Activated CD8-positive, alpha-beta T cell treated with anti-CD3 and anti-CD28 coated beads, Interleukin-2, amount 10 ng/mL, durations not matched to agents 7 days and 5 days (primary cell): ENCODE results near the gene CLK2. TPM values are rescaled to one million over a fixed set of nuclear protein-coding genes. Genes with fewer than 3 reads are reported as not detected.
"Not testable (repeated sequence)": the region's sequence is repeated elsewhere in the genome, so short reads cannot be mapped to it uniquely, and the experiment has no call there.

Source experiments
- ATAC-seq: fragments of 150-1000 bp; cut with Tn5 transposase; one replicate; pipeline ENCODE4 v1.10.0; 2021; ENCODE audit warnings: moderate library complexity
- CTCF ChIA-PET: fragments of 350-600 bp; sonication (Branson Sonifier 250); formaldehyde crosslinking; loops from one replicate; lab custom pipeline; 2021; ENCODE audit warnings: antibody characterized with exemption; lab: Charles Lee
- POLR2A ChIA-PET: fragments of 350-600 bp; sonication (Branson Sonifier 250); formaldehyde crosslinking; loops from one replicate; lab custom pipeline; 2021; ENCODE audit warnings: antibody characterized with exemption; lab: Charles Lee
- DNase-seq: peaks from one replicate; pipeline ENCODE4 v3.0.0-alpha.2; 2020
- H3K27ac Mint-ChIP-seq: one replicate; pipeline ENCODE4 v1.8.0; 2021; ENCODE audit warnings: mild to moderate bottlenecking, mixed read lengths
- H3K27me3 Mint-ChIP-seq: one replicate; pipeline ENCODE4 v1.8.0; 2021; ENCODE audit warnings: low read depth, mixed read lengths
- H3K36me3 Mint-ChIP-seq: one replicate; pipeline ENCODE4 v1.8.0; 2021; ENCODE audit warnings: low read depth, mixed read lengths
- H3K4me1 Mint-ChIP-seq: one replicate; pipeline ENCODE4 v1.8.0; 2021; ENCODE audit warnings: low read depth, mixed read lengths
- H3K4me3 Mint-ChIP-seq: one replicate; pipeline ENCODE4 v1.8.0; 2021; ENCODE audit warnings: mild to moderate bottlenecking, mixed read lengths
- H3K9me3 Mint-ChIP-seq: one replicate; pipeline ENCODE4 v1.8.0; 2022; ENCODE audit warnings: mixed read lengths; ENCODE audit not compliant: insufficient read depth
- total RNA-seq, 2 experiments: library from RNA; stranded (reverse); gene quantifications; one replicate each; pipeline ENCODE4 v1.2.3, GENCODE V29; 2021

CLK2 gene
- total RNA-seq, 2 experiments from 2014 or later, result 101 to 104 TPM

DNA sequence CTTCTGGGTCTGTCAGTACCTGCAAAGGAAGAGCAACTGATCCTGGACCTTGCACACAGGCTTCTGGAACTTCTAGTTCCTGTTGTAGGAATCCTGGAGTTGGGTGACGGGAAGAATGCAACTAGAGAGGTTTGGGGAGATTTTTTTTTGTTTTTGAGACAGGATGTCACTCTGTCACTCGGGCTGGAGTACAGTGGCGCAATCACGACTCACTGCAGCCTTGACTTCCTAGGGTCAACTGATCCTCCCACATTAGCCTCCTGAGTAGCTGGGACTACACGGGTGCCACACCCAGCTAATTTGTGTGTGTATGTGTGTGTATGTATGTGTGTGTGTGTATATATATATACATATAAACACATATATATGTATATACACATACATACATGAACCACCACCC lies 36.9 kb downstream of the CLK2 start:
- no peak overlapping the region for H3K27ac Mint-ChIP-seq
- H3K9me3 Mint-ChIP-seq, result no peaks in the 10 kb centered on the region
- DNase-seq, result no peak
- POLR2A ChIA-PET, result no interaction called here
- H3K4me1 Mint-ChIP-seq, result peaks cover 26% of the 10 kb centered on the region
- no peaks in the 10 kb centered on the region for H3K27me3 Mint-ChIP-seq
- peaks cover 28% of the 10 kb centered on the region for H3K36me3 Mint-ChIP-seq
- no peak overlapping the region for H3K4me3 Mint-ChIP-seq
- CTCF ChIA-PET, result no interaction called here
- no peak for ATAC-seq

DNA sequence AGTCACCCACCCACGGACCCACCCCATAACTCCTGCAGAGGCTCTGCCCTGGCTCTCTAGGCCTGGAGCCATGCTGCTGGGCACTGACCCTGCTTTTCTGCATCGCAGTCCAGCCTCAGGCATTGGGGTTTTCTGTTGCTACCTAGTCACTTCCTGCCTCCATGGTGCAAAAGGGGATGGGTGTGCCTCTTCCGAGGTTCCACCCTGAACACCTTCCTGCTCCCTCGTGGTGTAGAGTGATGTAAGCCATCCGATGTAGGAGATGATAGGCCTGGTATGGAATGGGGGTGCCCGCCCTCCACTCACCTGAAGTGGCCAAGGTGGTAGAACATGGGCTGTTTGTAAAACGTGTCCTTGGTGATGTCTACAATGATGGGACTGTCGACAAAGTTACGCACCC lies 37.9 kb downstream of the CLK2 start:
- CTCF ChIA-PET, ATAC-seq: not testable (repeated sequence)
- peak overlapping the region; percentile 65 for H3K27ac Mint-ChIP-seq

DNA sequence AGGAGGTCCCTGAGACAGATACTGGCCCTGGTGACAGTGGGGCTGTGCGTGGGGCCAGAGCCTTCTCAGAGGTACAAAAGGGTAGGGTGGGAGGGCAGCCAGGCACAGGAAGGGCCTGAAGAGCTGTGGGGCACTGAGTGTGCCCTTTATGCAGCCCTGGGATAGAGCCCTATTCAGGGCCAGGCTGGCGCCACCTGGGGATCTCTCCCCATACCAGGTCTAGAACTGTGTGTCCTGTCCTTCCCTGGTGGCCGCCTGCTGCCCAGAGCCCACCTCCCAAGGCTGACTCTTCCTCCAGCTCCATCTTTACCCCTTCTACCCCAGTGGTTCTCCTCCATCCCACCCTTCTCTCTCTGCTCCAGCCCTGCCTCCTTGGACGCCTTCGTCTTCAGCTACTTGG lies 39.8 kb downstream of the CLK2 start:
- H3K36me3 Mint-ChIP-seq, result peaks cover 17% of the 10 kb centered on the region
- H3K9me3 Mint-ChIP-seq, H3K27ac Mint-ChIP-seq, H3K27me3 Mint-ChIP-seq, DNase-seq, H3K4me3 Mint-ChIP-seq, POLR2A ChIA-PET, ATAC-seq, CTCF ChIA-PET: not testable (repeated sequence)
- peaks cover 13% of the 10 kb centered on the region for H3K4me1 Mint-ChIP-seq

More for the DNA sequence above, 37.9 kb downstream of the CLK2 start:
- H3K4me1 Mint-ChIP-seq, result peaks cover 15% of the 10 kb centered on the region
- H3K27me3 Mint-ChIP-seq, POLR2A ChIA-PET, DNase-seq, H3K9me3 Mint-ChIP-seq, H3K4me3 Mint-ChIP-seq: not testable (repeated sequence)
- peaks cover 24% of the 10 kb centered on the region for H3K36me3 Mint-ChIP-seq

DNA sequence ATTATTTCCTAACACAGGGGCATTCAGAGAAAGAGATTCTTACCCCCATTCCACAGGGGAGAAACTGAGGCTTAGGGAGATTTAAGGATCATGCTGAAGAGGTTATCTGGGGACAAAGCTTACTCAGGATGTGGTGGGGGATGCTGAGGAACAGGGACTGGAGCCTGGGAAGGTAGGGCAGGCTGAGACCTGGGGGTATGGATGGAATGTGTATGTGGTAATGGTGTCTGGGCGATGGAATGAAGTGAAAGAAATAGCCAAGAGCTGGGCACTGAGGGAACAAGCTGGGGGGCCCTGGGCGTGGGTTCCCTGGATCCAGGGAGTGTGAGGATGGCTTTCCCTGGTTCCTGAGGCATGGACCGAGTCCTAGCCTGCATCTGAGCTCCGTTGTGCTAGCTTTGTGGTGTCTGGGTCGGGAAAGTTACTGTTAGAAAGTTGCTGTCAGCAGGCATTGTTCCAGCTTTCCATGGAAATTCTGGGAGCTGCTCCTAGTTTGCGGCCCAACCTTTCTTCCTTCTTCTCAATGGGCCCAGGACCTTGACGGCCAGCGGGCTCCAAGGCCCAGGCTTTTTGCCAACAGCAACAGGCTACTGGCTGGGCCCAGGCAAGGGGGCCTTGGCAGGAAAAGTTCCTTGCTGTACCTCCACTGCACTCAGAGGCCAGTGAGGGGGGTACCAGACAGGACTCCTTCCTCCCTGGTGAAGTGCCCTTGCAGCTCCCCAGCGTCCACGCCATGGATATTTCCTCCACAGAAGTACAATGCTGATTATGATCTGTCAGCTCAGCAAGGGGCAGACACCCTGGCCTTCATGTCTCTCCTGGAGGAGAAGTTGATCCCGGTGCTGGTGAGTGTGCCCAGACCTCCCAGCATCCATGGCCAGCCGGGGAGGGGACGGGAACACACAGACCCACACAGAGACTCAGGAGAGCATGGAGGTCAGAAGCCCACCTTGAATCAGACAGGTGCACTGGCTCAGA lies 41.0 kb downstream of the CLK2 start:
- ChIA-PET POLR2A (interaction anchor here (1.2 kb wide), 1 partner anchor 12 kb away, joined by 4 read pairs; no protein-coding TSS in a partner anchor), CTCF (interaction anchor here (1.9 kb wide), 1 partner anchor 18 kb away, joined by 5 read pairs; no protein-coding TSS in a partner anchor)
- peaks cover 16% of the 10 kb centered on the region for H3K36me3 Mint-ChIP-seq
- H3K27ac Mint-ChIP-seq, H3K4me3 Mint-ChIP-seq, H3K9me3 Mint-ChIP-seq, DNase-seq, ATAC-seq, H3K27me3 Mint-ChIP-seq: not testable (repeated sequence)
- peaks cover 21% of the 10 kb centered on the region for H3K4me1 Mint-ChIP-seq

DNA sequence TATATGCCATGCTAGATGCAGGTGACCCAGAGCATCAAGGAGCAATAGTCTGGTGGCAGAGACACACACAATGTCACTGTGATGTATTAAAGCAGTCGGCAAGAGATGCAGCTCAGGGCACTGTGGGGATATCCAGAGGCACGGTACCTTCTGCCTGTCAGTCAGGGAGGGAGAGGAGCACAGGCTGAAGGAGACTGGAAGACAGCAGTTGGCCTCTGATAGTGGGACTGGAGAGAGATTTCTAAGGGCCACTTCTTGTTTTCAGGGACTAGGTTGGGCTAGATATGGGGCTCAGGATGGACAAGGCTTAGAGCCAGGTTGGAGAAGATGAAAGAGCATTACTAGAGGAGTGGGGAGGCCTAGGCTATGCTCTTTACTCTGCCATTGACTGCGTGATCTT lies 42.0 kb downstream of the CLK2 start:
- peaks cover 11% of the 10 kb centered on the region for H3K36me3 Mint-ChIP-seq
- H3K27ac Mint-ChIP-seq, H3K4me3 Mint-ChIP-seq, DNase-seq, H3K27me3 Mint-ChIP-seq, ATAC-seq, H3K9me3 Mint-ChIP-seq, POLR2A ChIA-PET: not testable (repeated sequence)
- H3K4me1 Mint-ChIP-seq, result peaks cover 23% of the 10 kb centered on the region
- CTCF ChIA-PET, result interaction anchor here (1.9 kb wide), 1 partner anchor 19 kb away, joined by 5 read pairs; no protein-coding TSS in a partner anchor

DNA sequence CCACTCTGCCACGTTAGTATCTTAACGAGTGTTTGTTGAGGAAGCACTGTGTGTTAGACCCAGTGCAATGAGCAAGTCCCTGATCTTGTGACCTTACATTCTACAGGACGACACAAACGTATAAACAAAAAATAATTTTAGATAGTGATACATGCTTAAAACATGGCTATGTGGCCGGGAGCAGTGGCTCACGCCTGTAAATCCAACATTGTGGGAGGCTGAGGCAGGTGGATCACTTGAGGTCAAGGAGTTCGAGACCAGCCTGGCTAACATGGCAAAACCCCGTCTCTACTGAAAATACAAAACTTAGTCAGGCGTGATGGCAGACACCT lies 45.2 kb downstream of the CLK2 start:
- ATAC-seq (no peak), DNase-seq (no peak)
- H3K9me3 Mint-ChIP-seq, result no peaks in the 10 kb centered on the region
- peak overlapping the region; percentile 94 for H3K27ac Mint-ChIP-seq
- peaks cover 12% of the 10 kb centered on the region for H3K36me3 Mint-ChIP-seq
- ChIA-PET POLR2A (interaction anchor here (1.1 to 3.0 kb wide), 9 partner anchors 9 to 80 kb away, joined by 3 to 39 read pairs (median 7); partner anchors contain the start of genes FDPS, KRTCAP2, MTX1 and THBS3), CTCF (interaction anchor here (1.2 to 6.6 kb wide), 6 partner anchors 15 to 55 kb away, joined by 3 to 134 read pairs (median 20); partner anchors contain the start of genes KRTCAP2, MTX1 and THBS3)
- no peaks in the 10 kb centered on the region for H3K27me3 Mint-ChIP-seq
- peaks cover 33% of the 10 kb centered on the region for H3K4me1 Mint-ChIP-seq
- peak overlapping the region; percentile 91 for H3K4me3 Mint-ChIP-seq

DNA sequence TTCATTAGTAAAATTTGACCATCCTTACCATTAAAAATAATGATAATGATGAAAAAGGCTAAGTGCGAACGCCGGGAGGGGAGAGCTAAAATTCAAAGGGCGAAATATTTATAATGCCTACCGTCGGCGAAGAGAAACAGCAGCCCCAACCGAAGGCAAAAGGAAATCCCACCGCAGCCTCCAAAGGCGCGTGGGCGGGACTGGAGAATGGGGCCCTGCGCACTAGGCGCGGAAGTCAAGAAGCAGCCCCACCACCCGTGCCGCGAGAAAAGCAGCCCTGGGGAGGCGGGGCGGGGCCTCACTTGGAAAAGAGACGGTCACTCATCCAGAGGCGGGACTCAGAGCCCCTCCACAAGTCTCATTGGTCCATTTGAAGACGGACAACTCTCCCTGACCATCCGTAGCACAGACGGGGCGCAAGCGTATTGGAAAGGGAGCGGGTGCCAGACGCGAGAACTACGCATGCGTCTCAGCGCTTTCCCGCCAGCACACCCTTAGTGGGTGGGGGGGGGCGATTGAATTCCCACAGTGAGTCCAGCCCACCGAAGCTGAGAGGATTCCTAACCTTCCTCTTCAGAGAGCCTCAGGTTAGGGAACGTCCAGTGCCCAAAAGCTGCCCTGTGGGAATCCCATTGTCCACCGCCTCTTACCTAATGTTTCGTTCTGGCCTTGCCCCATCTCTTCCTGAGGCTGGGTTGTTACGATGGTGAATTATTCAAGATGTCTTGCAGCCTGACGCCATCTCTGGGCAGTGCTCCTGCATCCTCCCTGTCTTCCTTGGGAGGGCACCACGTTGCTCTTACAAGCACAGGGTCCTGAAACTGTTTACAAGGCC lies 45.8 kb downstream of the CLK2 start:
- Mint-ChIP-seq H3K4me1 (peaks cover 33% of the 10 kb centered on the region), H3K27ac (peak overlapping the region; percentile 94), H3K4me3 (peak overlapping the region; percentile 91), H3K27me3 (no peaks in the 10 kb centered on the region), H3K9me3 (no peaks in the 10 kb centered on the region), H3K36me3 (peaks cover 12% of the 10 kb centered on the region)
- CTCF ChIA-PET, result interaction anchor here (0.7 to 6.6 kb wide), 17 partner anchors 9 to 518 kb away, joined by 3 to 134 read pairs (median 3); partner anchors contain the start of genes KRTCAP2, MTX1 and THBS3
- ATAC-seq (peak; percentile 96), DNase-seq (peak; percentile 99)
- POLR2A ChIA-PET, result interaction anchor here (0.6 to 3.0 kb wide), 13 partner anchors 8 to 566 kb away, joined by 3 to 39 read pairs (median 5); partner anchors contain the start of genes FDPS, KRTCAP2, MTX1 and THBS3

DNA sequence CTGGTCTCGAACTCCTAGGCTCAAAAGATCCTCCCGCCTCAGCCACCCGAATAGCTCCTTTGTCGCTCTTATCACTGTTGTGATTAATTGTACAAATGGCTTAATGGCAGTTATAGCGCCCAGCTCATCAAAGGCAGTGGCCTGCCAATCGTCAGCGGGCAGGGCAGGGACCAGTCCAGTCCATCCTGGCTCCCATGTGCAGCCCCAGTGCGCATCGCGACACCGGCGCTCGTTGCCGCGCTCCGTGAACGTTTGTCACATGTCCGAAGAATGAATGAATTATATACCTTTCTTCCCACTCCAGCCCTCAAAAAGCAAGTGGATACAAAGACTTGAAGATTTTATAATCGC lies 46.4 kb downstream of the CLK2 start:
- peaks cover 33% of the 10 kb centered on the region for H3K4me1 Mint-ChIP-seq
- H3K27me3 Mint-ChIP-seq, result no peaks in the 10 kb centered on the region
- peak overlapping the region; percentile 94 for H3K27ac Mint-ChIP-seq
- ChIA-PET CTCF (interaction anchor here (0.7 to 6.6 kb wide), 16 partner anchors 9 to 518 kb away, joined by 3 to 134 read pairs (median 4); partner anchors contain the start of genes KRTCAP2, MTX1 and THBS3), POLR2A (interaction anchor here (0.6 to 3.0 kb wide), 11 partner anchors 8 to 567 kb away, joined by 3 to 39 read pairs (median 5); partner anchors contain the start of genes MTX1 and THBS3)
- peak overlapping the region; percentile 91 for H3K4me3 Mint-ChIP-seq
- DNase-seq, result peak; percentile 70
- H3K9me3 Mint-ChIP-seq, result no peaks in the 10 kb centered on the region
- peak; percentile 45 for ATAC-seq
- H3K36me3 Mint-ChIP-seq, result peaks cover 12% of the 10 kb centered on the region

DNA sequence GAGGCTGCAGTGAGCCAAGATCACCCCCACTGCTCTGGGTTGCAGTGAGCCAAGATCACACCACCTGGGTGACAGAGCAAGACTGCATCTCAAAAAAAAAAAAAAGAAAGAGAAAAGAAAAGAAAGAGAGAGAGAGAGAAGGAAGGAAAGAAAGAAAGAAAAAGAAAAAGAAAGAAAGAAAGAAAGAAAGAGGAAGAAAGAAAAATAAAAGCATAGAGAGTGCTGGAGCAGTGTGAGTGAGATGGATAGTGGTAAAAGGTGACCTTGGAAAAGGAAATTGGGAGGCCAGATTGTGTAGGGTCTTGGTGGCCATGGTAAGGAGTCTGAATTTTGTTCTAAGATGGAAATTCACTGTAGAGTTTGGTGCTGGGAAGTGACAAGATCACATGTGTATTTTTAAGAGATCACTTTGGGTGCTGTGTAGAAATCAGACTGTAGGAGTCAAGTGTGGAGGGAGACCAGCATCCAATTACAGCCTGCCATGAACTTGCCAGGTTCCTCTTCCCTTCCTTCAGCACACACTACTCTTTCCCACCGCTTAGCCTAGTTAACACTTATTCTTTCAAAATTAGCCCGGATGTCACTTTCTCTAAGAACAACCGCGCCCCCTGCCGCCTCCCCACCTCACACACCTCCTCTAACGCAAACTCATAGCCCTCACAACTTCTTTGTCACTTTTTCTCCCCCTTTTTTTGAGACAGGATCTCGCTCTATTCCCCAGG lies 47.0 kb downstream of the CLK2 start:
- no peaks in the 10 kb centered on the region for H3K27me3 Mint-ChIP-seq

DNA sequence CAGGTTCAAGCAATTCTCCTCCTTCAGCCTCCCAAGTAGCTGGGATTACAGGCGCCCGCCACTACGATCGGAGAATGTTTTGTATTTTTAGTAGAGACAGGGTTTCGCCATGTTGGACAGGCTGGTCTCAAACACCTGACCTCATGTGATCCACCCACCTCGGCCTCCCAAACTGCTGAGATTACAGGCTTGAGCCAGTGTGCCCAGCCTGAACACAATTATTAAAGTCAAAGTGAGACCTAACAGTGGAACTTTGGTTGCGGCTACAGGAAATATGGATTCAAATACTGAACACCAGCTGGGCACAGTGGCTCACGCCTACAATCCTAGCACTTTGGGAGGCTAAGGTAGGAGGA lies 47.9 kb downstream of the CLK2 start:
- not testable (repeated sequence) for H3K27me3 Mint-ChIP-seq, ATAC-seq, DNase-seq, H3K9me3 Mint-ChIP-seq
- Mint-ChIP-seq H3K4me3 (peak overlapping the region; percentile 91), H3K36me3 (peaks cover 12% of the 10 kb centered on the region), H3K27ac (peak overlapping the region; percentile 94), H3K4me1 (peaks cover 40% of the 10 kb centered on the region)
- POLR2A ChIA-PET, result interaction anchor here (0.7 kb wide), 1 partner anchor 19 kb away, joined by 3 read pairs; no protein-coding TSS in a partner anchor
- CTCF ChIA-PET, result interaction anchor here (0.9 to 6.6 kb wide), 6 partner anchors 18 to 52 kb away, joined by 3 to 134 read pairs (median 15); partner anchors contain the start of genes KRTCAP2, MTX1 and THBS3

More for the DNA sequence above, 47.0 kb downstream of the CLK2 start:
- ATAC-seq (peak; percentile 62), DNase-seq (peak; percentile 90)
- H3K36me3 Mint-ChIP-seq, result peaks cover 12% of the 10 kb centered on the region
- CTCF ChIA-PET, result interaction anchor here (0.7 to 6.6 kb wide), 16 partner anchors 8 to 519 kb away, joined by 3 to 134 read pairs (median 6); partner anchors contain the start of genes KRTCAP2, MTX1 and THBS3
- POLR2A ChIA-PET, result interaction anchor here (0.6 to 3.0 kb wide), 10 partner anchors 14 to 567 kb away, joined by 4 to 39 read pairs (median 6); partner anchors contain the start of genes MTX1 and THBS3
- H3K4me3 Mint-ChIP-seq, result peak overlapping the region; percentile 91
- H3K27ac Mint-ChIP-seq, result peak overlapping the region; percentile 94
- H3K9me3 Mint-ChIP-seq, result no peaks in the 10 kb centered on the region
- peaks cover 33% of the 10 kb centered on the region for H3K4me1 Mint-ChIP-seq
